ENCODE measurements around the gene BHLHE23. TPM values are rescaled to one million over a fixed set of nuclear protein-coding genes. Genes with fewer than 3 reads are reported as not detected.

BHLHE23 gene
- total RNA-seq, 4 donors from 2014 or later: not detected

- ATAC-seq (ENCODE audit: low FRiP score) (no peak), DNase-seq (ENCODE audit: low spot score) (no peak)
- no peak for TF ChIP-seq CTCF (IDR thresholded peaks at IDR 0.05)
Measured at GRCh38 chr20:63044204-63044600, 37.4 kb upstream of the BHLHE23 start.

GRCh38 chr20:63043348-63044203, 36.8 kb upstream of the BHLHE23 start:
- no peak for DNase-seq (ENCODE audit: low spot score)
- no peak for TF ChIP-seq CTCF (IDR thresholded peaks at IDR 0.05)
- no peak for ATAC-seq (ENCODE audit: low FRiP score)

GRCh38 chr20:63042448-63043071, 35.8 kb upstream of the BHLHE23 start:
- ATAC-seq (ENCODE audit: low FRiP score) (no peak), DNase-seq (ENCODE audit: low spot score) (no peak)
- no peak for TF ChIP-seq CTCF (IDR thresholded peaks at IDR 0.05)

- DNase-seq (ENCODE audit: low spot score) (no peak), ATAC-seq (ENCODE audit: low FRiP score) (no peak)
- no peak for TF ChIP-seq CTCF (IDR thresholded peaks at IDR 0.05)
Measured at GRCh38 chr20:63041776-63042175, 35.0 kb upstream of the BHLHE23 start.

- TF ChIP-seq CTCF (IDR thresholded peaks at IDR 0.05): no peak
- no peak for DNase-seq (ENCODE audit: low spot score)
- no peak for ATAC-seq (ENCODE audit: low FRiP score)
Measured at GRCh38 chr20:63037669-63038268, 31.0 kb upstream of the BHLHE23 start.

GRCh38 chr20:63036291-63036690, 29.5 kb upstream of the BHLHE23 start:
- ATAC-seq (ENCODE audit: low FRiP score) (no peak), DNase-seq (ENCODE audit: low spot score) (no peak)
- TF ChIP-seq CTCF (IDR thresholded peaks at IDR 0.05): no peak
